Renal cortex interstitium (tissue), 11 donors: ENCODE data around the gene ANTXR2. TPM values are rescaled to one million over a fixed set of nuclear protein-coding genes. Genes with fewer than 3 reads are reported as not detected.

Experiments
- DNase-seq, 11 donors: peaks; one replicate each; pipeline ENCODE4 v3.0.0-alpha.2; 2013; ENCODE audit warnings: low read depth in 9 of 11, low spot score in 4 of 11; ENCODE audit errors: extremely low read depth in 1 of 11
- polyA plus RNA-seq, 3 donors: library from polyadenylated mRNA; unstranded; fragments of 120-200 nt; gene quantifications; one replicate each; pipeline ENCODE4 v1.2.1, GENCODE V29; 2013; ENCODE audit not compliant: insufficient read length in 3 of 3

ANTXR2 gene
- polyA plus RNA-seq, 3 donors = 58.7 to 77.7 (median 74.8) TPM

DNA sequence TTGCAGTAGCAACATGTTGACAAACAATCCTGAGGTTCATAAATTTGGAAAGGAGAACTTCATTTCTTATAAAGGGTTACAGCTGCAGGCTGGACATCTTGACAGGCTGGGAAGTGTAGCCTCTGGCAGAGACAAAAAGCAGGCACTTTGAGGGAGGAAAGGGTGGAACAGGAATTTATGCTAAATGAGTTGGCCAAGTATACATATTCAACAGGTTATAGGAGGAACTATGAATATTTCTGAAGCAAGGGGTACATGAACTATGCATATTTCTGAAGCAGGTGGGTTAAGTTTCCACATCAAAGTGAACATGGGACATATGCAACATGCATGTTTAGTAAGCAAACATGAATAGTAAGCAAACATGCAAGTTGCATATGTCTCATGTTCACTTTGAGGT is 1.6 kb upstream of the ANTXR2 start:
- no peak for DNase-seq

DNA sequence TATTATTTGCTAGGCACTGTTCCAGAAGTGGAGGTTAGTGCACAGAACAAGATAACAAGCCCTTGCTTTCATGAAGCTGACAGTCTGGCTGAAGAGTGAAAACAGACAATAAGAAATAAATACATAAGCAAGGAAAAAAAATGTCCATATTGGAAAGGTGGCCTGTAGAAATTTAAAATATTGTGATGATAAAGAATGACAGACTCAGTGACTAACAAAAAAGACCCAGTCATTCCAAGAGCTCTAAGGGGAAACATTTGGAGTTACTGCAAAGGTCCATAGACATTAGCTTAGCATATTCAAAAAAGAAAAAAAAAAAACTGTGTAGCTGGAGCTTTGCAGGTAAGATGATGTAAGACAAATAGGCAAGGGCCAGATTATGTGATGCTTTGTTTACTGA is 1.0 kb upstream of the ANTXR2 start:
- no peak for DNase-seq

DNA sequence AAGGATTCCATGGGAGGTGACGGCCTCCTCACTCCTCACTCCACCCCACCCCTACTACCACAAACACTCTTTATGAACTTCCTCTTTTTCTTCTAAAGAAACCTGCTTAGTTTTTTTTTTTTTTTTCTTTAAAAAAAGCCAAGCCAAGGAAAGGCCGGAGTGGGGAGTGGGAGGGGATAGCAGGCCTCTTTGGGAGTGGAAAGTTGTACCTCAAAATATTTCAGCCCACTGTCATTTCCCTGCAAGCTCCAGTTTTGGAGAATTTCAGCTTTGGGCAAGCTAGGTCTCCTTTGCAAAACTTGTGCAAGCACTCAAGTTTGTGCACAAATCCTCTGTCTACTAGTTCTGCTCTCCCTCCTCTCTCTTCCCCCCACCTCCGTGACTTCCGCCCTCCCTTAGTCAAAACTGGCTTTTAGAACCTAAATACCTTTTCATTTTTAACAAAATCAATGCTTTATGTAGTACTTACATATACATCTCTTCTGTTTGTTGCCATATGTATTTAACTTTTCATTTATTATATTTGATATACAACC is 512 bp upstream of the ANTXR2 start:
- DNase-seq = no peak

DNA sequence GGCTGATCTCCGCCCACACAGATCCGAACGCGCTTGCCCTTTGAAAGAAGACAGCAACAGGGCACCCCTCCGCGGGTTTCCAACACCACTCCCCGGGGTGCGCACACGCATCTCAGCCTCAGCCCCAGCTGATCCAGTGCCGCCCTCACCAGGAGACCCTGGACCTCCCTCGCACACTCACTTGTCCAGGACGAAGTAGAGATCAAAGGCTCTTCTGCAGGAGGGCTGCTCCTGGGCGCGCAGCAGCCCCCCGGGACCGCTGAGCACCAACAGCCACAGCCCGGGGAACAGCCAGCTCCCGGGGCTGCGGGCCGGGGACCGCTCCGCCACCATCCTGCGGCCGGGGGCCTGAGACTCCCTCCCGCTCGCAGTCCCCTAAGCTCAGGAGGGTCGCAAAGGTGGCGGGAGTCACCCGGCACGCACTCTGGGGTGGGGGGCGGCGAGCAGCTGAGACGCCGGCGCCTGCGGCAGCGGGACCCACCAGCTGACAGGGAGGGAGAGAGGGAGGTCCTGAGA is 743 bp downstream of the ANTXR2 start:
- DNase-seq = peak in 4 of 11 donors; percentile 3 to 44 (median 26)

DNA sequence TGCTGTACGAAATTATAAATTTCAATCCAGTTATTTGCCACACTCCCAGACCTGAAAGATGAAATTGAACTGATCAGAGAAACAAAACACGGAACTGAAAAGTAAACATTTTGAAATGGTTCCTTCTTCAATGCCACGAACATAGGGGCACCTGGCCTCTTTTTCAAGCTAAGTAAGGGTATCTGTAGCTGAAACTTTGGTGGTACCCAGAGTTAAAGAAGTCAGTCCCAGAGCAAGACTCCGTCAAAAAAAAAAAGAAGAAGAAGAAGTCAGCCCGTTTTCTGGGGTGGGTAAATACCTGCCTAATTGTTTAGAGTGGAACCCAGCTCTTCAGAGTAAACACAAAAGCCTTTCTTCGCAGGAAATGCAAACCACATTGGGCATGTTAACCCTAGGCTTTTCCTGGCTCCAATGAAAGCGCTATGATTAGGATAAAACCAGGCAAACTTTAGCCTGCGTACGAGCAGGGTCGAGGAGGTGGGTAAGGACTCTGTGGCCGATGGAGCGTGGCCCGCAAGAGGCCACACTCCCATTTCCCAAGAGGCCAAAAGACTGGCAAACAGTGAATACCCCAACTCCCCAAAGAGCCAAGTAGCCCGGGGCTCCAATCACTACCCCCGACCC is 1.3 kb downstream of the ANTXR2 start:
- peak in 3 of 11 donors; percentile 25 to 39 (median 25) for DNase-seq

DNA sequence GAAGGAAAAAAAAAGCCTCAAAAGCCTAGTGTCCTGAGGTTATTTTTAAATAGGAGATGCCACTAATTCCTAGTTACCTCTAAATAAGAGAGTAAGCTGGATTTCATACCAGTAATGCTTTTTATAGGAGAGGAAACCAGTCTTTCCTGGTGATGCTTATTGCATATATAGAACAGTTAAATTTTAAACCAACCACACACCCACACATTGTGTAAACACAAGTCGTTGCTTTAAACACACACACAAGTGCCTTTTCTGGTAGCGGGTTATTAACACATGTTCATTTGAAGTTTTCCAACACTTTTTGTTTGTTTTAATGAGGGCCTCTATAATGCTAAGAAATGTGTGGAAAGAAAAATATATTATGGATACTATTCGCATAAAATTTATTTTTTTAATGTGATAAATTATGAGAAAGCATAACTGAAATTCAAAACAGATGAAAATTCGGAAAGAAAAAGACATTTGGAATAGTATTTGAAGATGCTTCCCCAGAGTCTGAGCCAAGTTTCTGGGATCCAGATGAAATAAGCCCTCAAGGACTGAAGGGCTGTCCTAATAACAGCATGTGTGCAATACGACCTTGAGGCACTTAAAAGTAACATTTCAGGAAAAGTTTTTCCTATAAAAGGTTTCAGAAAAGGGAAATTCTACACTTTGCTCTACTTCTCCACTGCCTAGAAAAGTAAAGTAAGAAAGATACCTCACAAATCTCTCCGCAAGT is 2.0 kb downstream of the ANTXR2 start:
- DNase-seq = no peak

DNA sequence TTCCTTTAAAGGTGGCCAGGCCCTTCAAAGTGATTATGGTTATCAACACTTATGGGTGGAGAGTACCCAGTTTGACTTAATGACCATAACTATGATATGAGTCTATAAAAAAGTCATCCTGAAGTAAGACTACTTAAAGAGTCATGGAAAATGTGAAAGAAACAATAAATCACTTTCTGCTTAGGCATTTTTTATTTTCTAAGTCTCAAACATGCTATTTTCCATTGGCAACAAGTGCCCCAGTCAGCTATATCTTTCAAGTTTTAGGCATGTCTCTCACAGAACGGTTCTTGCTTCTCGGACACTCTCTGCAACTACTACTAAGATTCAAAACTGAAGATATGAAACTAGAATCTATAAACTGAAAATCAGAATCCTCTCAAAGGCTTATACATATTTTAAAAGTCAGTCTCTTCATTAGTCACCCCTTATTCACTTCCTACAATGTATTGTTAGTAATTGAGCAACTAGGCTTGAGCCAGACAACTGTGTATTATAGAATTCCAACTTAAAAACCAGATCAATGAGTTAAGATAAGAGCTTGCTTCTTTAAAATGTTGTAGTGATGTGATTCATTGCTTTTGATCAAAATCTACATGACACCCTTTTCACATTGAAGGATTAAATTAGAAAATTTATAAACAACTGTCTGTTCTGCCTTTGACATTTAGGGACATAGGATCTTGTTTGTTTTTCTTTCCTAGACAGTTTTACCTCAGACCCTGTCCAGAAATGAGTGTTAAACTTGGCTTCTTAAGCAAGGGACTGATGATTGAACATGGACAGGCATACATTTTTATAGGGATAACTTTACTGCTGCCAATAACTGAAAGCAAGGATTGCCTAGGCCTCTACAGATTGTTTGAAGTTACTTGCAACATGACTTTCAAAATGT is 2.9 kb downstream of the ANTXR2 start:
- DNase-seq = no peak

DNA sequence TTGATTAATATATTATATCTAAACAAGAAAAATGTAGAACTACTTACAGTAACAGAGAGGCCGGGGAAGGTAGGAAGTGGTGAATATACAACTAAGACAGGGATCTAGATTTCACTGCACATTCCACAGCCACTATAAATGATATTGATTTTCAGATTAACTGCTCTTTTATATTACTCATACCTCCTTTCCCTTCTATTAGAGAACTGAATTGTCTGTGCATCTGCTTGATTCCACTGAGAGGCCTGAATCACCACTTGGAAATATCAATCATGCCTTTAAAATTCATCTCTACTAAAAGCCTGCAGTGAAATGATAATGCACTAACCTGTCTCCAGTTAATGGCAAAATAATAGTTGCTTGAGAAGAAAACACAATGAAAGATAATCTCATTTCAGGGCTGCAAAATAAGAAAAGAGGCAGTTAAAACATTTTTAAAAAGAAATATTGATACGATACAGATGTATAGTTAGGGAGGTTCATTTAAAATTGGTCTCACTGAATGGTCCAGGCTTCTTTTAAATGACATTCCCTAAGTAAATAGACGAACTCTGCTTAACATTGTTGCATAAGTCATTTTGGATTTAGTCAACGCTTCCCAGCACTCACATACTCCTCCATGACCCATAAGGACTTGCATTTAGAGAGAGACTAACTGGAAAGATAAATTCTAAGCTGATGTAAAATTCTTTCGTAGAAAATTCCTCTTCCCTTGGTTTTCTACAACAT is 3.8 kb downstream of the ANTXR2 start:
- DNase-seq = no peak

DNA sequence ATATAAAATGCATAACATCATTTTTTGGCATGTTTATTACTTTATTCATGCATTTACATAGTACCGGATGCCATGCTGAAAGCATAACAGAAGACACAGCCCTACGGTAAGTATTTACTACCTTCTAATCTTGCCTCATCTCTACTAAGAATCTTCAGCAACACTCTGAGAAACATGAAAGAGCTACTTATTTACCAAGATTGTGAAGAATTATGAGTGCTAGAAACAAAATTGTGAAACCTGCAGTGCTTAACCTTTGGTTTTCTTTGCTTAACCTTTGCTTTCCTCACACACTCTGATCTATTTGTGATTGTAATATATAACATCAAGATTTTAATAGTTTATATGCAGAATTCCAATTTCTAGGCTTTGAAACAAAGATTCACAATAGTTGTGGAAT is 7.4 kb downstream of the ANTXR2 start:
- DNase-seq = no peak

DNA sequence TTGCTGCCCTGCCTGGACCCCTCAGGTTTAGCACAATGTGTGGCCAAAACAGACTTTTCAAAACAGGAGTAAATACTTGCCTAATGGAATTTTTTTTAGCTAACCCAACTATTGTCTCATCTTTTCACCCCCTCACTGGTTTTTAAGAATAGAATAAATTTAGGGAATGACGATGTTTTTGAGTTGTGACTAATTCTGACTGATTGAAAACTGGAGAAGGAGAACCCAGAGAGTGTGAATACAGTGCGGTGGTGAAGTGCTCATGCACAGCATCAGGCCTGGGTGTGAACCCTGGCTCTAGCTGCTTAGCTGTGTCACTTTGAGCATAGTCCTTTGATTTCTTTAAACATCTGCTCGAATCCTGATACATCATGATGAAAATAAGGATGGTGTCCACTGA is 10.5 kb downstream of the ANTXR2 start:
- DNase-seq = no peak

DNA sequence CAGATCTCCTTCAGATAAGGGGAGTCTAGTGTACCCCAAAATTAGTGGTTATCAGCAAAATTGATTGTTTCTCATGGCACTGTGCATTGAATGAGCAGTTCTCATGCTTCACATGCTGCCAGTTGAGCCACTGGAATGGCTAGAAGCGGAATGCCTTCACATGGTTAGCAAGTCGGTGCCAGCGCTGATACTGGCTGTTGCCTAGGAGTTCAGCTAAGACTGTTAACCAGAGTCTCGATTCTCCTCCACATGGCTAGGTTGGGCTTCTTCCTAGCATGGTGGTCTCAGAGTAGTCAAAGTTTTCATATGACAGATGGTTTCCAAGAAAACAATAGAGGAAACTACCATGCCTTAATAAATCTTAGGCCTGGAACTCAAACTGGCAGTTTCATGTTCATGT is 12.2 kb downstream of the ANTXR2 start:
- no peak for DNase-seq

DNA sequence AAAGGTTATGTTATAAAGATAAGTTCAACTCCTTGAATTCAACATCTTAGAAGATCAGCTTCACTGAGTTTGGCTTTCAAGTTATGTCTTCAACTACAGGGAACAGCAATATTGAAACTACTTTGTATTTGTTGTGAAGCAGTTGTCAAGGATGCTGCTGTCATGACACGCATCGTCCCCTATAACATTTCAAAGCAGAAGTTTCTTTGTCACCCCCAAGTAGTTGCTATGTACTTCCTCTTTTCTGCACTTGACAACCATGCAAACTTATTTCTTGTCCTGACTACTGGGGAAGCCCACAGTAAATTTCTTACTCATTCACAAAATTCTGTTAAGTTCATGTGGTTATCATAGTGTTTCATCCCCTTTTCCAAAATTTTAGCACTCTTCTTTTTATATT is 14.3 kb downstream of the ANTXR2 start:
- DNase-seq = peak in 1 of 11 donors; percentile 12

DNA sequence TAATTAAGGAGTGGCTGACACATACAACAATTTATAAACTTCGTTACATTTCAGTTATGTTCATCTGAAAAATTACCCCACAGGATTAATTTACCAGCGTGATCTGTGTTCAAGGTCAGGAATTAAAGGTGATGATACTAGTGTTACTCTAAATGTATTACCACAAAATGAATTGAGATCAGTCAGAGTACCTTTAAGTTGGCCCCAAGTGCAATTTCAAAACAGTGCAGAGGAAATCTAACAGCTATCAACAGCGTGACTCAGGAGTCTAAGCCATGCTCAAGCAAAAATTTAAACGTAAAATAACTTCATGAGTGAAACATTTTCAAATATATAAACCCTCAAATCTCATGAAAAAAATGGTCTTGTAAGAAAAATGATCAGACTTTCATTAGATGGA is 18.7 kb downstream of the ANTXR2 start:
- no peak for DNase-seq

DNA sequence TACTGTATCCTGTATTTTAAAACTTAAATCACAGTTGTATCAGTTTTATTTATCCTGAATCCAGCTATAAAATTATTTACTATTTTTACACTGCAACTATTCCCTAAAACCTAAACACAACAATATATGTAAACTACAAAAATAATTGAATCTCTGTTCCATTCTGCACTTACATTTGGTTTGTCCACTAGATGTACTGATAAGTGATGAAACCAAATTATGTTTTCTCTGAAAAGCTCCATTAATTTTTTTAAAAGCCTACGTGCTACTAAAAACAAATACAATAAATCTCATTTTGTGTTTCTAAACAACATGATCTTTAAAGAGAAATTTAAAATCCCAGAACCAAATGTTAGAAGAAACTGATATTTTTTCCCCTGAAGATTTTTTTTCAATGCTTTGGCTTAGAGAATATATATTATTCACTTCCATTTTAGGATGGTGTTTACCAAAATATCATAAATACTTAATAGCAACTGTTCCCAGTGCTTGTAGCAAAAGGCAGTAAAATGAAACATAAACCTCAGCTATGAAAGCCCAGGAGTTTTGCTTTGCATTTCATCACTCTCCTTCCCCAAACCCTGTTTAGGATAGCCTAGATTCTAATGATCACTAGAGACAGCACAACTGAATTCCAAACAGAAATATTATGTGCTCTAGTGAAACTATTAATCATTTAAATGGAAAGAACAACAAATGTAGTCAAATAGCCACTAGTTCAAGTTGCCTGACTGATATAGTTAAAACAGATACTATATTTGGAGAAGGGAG is 19.7 kb downstream of the ANTXR2 start:
- no peak for DNase-seq

DNA sequence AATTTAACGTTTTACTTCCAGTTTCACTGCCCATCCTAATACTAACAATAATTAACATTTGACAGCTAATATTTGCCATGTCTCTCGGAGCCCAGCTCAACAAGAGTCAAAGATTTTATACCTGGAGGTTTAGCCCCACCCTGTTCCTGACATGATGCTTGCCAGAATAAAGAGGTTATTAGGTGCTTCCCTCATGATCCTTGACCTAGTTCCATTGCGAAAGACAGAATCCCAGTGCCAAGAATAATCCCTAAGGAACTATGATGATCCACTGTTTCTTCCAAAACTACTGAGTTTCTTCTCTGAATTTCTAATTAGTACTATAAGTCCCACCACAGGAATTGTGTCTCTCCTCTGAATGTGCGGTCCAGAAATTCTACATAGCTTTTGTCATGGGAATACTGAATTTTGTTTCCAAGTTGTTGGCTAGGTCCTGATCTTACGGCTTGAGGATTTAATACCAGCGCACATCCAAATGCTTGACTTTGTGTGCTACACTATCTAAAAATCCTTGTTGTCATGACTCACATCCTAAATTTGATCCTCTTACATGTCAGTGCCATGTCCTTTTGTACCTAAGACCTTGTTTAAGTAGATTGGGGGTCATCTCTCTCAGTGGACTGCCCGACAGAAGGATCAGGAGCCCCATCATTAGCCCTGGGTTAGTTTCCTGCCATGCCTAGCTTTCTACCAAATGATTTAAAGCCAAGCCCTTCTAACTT is 23.1 kb downstream of the ANTXR2 start:
- DNase-seq = no peak

DNA sequence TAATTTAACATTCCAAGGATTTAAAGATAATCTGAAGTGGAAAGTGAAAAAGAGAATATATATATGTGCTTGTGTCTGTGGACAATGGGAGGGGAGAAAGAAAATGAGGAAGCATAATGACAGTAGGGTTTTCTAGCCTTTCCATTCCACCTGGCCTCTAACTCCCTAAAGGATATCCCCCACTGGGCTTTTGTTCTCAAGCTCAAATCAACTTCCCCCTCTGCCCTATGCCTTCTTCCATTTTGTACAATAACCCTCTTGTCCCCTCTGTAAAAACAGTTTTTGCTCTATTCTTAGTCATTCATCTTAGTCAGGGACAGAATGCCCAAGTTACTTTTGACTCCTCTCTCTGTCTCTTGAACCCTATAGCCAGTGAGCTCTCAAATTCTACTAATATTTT is 23.6 kb downstream of the ANTXR2 start:
- no peak for DNase-seq

DNA sequence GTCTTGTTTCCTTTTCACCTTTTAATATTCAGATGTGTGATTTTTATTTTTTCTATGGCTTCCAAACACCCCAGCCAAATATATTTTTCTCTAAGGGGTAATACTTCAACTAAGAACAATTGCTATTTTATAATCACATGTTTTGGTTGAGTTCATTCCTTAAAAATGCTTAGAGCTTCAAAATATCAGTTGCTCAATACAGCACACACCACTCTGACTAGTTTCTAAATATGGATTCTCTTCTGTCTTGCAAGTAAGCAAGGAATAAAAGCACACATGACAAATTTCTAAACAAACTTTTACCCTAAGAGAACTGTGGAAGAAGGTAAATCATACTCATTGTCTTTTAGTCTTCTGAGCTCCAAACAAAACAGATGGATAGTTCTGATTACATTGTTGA is 27.2 kb downstream of the ANTXR2 start:
- DNase-seq = no peak

DNA sequence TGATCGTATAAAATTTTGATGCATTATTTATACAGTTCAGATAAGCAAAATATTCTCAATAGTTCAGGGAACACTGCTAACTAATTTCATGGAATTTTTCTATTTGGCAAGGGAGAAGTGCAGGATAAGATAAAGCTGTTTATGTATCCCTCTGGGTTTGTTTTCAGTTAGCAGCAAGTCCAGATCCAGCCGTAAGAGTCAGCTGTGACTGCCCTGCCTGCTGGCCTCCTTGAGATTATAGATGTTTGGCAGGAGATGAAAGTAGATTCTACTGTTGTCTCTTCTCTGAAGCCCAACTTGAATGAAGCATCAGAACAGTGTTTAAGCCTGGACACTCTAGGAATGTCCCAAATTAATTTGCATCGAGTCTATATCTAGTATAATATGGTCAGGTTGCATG is 29.5 kb downstream of the ANTXR2 start:
- DNase-seq = peak in 1 of 11 donors; percentile 26
